ENCODE measurements around the gene SLC38A2. TPM values are rescaled to one million over a fixed set of nuclear protein-coding genes. Genes with fewer than 3 reads are reported as not detected.

SLC38A2 gene
- total RNA-seq, 1 experiment from 2014 or later: 453 TPM

DNA sequence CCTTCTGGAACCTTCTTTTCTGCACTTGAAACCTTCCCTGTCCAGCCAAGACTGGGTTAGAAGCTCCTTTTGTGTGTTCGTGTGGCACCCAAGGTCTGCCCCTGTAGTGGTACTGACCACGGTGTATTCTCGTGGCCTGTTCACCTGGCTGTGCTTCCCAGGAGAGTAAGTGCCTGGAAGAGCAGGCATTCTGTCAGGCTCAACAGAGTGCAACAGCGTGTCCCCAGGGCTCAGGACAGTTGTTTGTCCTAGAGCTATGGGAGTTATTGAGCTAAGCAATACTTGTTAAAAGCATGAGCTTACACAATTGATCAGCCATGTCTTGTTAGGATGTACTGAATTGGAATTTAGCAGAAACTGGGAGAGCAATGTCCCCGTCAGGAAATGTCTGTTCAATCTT lies 12.9 kb upstream of the SLC38A2 start:
- H3K36me3 Mint-ChIP-seq (ENCODE audit: insufficient read depth in 1 of 3, low read depth in 3 of 3): peaks cover 9 to 17% (median 13%) of the 10 kb centered on the region in 3 experiments; a peak in 6 of 7 replicates
- no peak overlapping the region for H3K9ac ChIP-seq (ENCODE audit: extremely low read depth, insufficient read length, low read length)

More for the DNA sequence above, 12.9 kb upstream of the SLC38A2 start:
- Histone ChIP-seq H2BK20ac (ENCODE audit: low read depth, low read length, poor library complexity, severe bottlenecking) (no peak overlapping the region), H3K27me3 (ENCODE audit: insufficient read depth, low read length) (no peaks in the 10 kb centered on the region), H3K23me2 (ENCODE audit: insufficient read length, low read depth, low read length, poor library complexity, severe bottlenecking) (peaks cover 10% of the 10 kb centered on the region), H3K9me3 (ENCODE audit: control insufficient read depth, low read depth, low read length) (no peaks in the 10 kb centered on the region), H4K8ac (replicated peaks; ENCODE audit: insufficient read length, low read depth, low read length) (no peak overlapping the region), H2BK15ac (ENCODE audit: low read depth, low read length) (no peak overlapping the region), H3K27ac (ENCODE audit: insufficient read length, low read depth, low read length) (peak overlapping the region; percentile 13), H3K4ac (ENCODE audit: low read depth, low read length) (no peak overlapping the region), H4K91ac (ENCODE audit: insufficient read length, low read depth, low read length) (no peak overlapping the region), H3K79me1 (ENCODE audit: insufficient read depth, low read depth, low read length, poor library complexity, severe bottlenecking) (no peaks in the 10 kb centered on the region), H3K79me2 (ENCODE audit: insufficient read depth, low read length) (peaks cover 2% of the 10 kb centered on the region), H3K56ac (ENCODE audit: insufficient read length, low read depth, low read length) (no peak overlapping the region), H2AFZ (ENCODE audit: low read length) (no peak overlapping the region), H3K14ac (ENCODE audit: insufficient read depth, low read length) (no peak overlapping the region), H3K4me1 (ENCODE audit: insufficient read depth, low read length) (peaks cover 16% of the 10 kb centered on the region; the same call in 1 of the 2 replicates), H2BK5ac (ENCODE audit: insufficient read length, low read length) (no peak overlapping the region), H3K23ac (ENCODE audit: insufficient read length, low read depth, low read length) (no peak overlapping the region), H3K4me2 (ENCODE audit: insufficient read depth, insufficient read length, low read length) (peak overlapping the region; percentile 49), H3T11ph (ENCODE audit: low read length) (no peak overlapping the region), H2AK5ac (ENCODE audit: insufficient read length, low read length) (no peak overlapping the region), H2BK120ac (ENCODE audit: low read depth, low read length, poor library complexity, severe bottlenecking) (no peak overlapping the region), H3K18ac (ENCODE audit: insufficient read length, low read depth, low read length) (no peak overlapping the region), H2BK12ac (ENCODE audit: insufficient read length, low read depth, low read length) (no peak overlapping the region), H4K20me1 (ENCODE audit: control insufficient read depth, insufficient read depth, insufficient read length) (no peaks in the 10 kb centered on the region), H4K5ac (ENCODE audit: insufficient read length, low read depth, low read length) (no peak overlapping the region)
- WGBS (ENCODE audit: extremely low coverage, insufficient read length, low lambda C conversion rate): no CpG with 5 or more reads among the region's 5 CpGs
- Mint-ChIP-seq H3K27ac (peak overlapping the region in 2 of 3 experiments; percentile 90 to 97; a peak in 4 of 7 replicates), H3K27me3 (ENCODE audit: low read depth) (no peaks in the 10 kb centered on the region), H3K9me3 (no peaks in the 10 kb centered on the region), H3K4me3 (peak overlapping the region; percentile 42 to 89), H3K4me1 (peaks cover 55 to 67% of the 10 kb centered on the region in 2 experiments)
- TF ChIP-seq, protein P1, sequence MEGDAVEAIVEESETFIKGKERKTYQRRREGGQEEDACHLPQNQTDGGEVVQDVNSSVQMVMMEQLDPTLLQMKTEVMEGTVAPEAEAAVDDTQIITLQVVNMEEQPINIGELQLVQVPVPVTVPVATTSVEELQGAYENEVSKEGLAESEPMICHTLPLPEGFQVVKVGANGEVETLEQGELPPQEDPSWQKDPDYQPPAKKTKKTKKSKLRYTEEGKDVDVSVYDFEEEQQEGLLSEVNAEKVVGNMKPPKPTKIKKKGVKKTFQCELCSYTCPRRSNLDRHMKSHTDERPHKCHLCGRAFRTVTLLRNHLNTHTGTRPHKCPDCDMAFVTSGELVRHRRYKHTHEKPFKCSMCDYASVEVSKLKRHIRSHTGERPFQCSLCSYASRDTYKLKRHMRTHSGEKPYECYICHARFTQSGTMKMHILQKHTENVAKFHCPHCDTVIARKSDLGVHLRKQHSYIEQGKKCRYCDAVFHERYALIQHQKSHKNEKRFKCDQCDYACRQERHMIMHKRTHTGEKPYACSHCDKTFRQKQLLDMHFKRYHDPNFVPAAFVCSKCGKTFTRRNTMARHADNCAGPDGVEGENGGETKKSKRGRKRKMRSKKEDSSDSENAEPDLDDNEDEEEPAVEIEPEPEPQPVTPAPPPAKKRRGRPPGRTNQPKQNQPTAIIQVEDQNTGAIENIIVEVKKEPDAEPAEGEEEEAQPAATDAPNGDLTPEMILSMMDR (conservative IDR thresholded peaks at IDR 0.05): no peak
- DNase-seq: no peak
